ENCODE results near the gene OR2T27. TPM values are rescaled to one million over a fixed set of nuclear protein-coding genes. Genes with fewer than 3 reads are reported as not detected.
"Not testable (repeated sequence)": the region's sequence is repeated elsewhere in the genome, so short reads cannot be mapped to it uniquely, and the experiment has no call there.

OR2T27 gene, protein sequence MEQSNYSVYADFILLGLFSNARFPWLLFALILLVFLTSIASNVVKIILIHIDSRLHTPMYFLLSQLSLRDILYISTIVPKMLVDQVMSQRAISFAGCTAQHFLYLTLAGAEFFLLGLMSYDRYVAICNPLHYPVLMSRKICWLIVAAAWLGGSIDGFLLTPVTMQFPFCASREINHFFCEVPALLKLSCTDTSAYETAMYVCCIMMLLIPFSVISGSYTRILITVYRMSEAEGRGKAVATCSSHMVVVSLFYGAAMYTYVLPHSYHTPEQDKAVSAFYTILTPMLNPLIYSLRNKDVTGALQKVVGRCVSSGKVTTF
- total RNA-seq, result not detected
- not detected for polyA plus RNA-seq
- total RNA-seq, result 0 reads per million in 6 experiments

DNA sequence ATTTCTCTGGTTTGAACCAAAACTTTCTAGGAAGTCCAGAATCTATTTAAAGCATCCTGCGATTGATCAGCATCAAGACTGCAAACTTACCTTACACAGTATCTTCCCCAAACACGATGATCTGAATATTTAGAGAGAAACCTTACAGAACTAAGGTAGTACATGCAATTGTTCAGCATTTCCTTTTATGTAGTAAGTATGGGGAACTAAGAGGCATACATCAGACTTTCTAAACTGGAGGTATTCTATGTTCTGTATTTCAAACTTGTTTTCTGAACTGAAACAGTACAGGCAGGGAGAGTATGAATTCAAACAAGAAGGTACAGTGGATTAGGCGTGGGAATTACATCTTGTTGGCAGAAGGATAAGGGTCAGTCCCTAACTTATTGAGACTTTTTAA lies at the start of gene OR2T27:
Gene OR2T27 (minus strand): TSS at position 175 of the 400 bp plus-strand sequence. CDS start 4,644 bp downstream, outside the sequence.
- H3K27me3 Mint-ChIP-seq, H3K4me3 Mint-ChIP-seq, ATAC-seq, H3K4me1 Mint-ChIP-seq, H3K27ac Mint-ChIP-seq, POLR2A ChIA-PET, H3K36me3 Mint-ChIP-seq, H3K9me3 Mint-ChIP-seq, DNase-seq: not testable (repeated sequence)

DNA sequence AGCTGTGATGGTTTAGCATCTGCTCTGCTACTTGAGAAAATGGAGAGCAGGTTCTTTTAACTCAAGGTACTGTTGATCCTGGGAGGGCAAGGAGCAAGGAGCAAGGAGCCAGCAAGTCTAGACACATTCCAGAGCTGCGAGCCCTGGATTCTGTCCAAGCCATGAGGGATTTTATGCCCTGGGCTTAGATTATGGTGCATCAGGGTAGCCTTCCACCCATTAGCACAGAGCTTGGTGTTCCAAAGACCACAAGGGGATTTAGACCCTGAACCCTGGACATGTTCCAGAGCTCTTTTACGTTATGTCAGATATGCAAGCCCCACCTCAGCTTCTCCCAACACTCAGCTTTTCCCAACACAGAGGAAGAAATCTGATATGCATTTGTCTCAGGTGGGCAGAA lies 49.3 kb upstream of the OR2T27 start:
- no peak overlapping the region for H3K4me3 Mint-ChIP-seq
- H3K9me3 Mint-ChIP-seq, result no peaks in the 10 kb centered on the region
- H3K4me1 Mint-ChIP-seq, result no peaks in the 10 kb centered on the region
- peaks cover 1 to 11% (median 9%) of the 10 kb centered on the region in 5 donors for H3K27me3 Mint-ChIP-seq
- no peak for DNase-seq
- H3K27ac Mint-ChIP-seq, result no peak overlapping the region
- POLR2A ChIA-PET, result no interaction called here
- no peak for ATAC-seq
- no peaks in the 10 kb centered on the region for H3K36me3 Mint-ChIP-seq

DNA sequence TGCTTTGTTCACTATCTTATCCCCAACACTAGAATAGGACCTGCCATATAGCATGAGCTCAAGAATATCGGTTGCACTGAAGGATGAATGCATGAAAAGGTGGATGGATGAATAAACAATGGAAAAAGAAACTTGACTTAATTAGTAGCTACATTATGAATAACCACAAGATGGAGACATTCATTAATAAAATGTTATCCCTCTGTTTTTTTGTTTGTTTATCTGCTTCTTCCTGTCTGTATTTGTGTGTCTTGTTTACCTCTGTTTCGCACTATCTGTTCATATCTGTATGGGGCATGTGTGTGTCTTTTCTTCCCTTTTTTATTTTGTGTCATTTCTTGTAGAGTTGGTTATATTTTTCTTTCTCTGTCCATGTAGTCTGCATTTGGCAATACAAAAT lies 48.3 kb upstream of the OR2T27 start:
- no peaks in the 10 kb centered on the region for H3K4me1 Mint-ChIP-seq
- peaks cover 0 to 14% (median 2%) of the 10 kb centered on the region in 5 donors for H3K27me3 Mint-ChIP-seq
- DNase-seq, result no peak
- no peaks in the 10 kb centered on the region for H3K36me3 Mint-ChIP-seq
- no peaks in the 10 kb centered on the region for H3K9me3 Mint-ChIP-seq
- POLR2A ChIA-PET, result no interaction called here
- ATAC-seq, result no peak
- H3K27ac Mint-ChIP-seq, result no peak overlapping the region
- H3K4me3 Mint-ChIP-seq, result no peak overlapping the region

DNA sequence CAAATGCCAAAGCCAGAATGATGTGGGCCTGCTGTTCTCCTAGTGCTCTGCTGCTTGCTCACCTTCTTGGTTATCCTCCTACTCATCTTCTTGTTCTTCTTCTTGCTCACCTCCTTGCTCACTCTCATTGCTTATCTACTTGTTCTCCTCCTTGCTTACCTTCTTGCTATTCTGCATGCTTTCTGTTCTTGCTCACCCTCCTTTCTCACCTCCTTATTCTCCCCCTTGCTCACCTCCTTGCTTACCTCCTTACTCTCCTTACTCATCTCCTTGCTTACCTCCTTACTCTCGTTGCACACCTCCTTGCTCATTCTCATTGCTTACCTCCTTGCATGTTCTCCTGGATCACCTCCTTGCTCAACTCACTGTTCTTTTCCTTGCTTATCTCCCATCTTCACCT lies 47.4 kb upstream of the OR2T27 start, which contains the start of gene OR14I1:
Gene OR14I1 (minus strand): TSS at position 53 of the 400 bp plus-strand sequence.
- Mint-ChIP-seq H3K4me3 (no peak within 1 kb of the TSS), H3K4me1 (no peaks in the 10 kb centered on the region), H3K27me3 (peaks cover 0 to 11% (median 0%) of the 10 kb centered on the region in 5 donors), H3K9me3 (no peaks in the 10 kb centered on the region), H3K27ac (no peak within 1 kb of the TSS), H3K36me3 (no peaks in the 10 kb centered on the region)
- no peak for DNase-seq
- POLR2A ChIA-PET, result no interaction called here
- ATAC-seq, result no peak

DNA sequence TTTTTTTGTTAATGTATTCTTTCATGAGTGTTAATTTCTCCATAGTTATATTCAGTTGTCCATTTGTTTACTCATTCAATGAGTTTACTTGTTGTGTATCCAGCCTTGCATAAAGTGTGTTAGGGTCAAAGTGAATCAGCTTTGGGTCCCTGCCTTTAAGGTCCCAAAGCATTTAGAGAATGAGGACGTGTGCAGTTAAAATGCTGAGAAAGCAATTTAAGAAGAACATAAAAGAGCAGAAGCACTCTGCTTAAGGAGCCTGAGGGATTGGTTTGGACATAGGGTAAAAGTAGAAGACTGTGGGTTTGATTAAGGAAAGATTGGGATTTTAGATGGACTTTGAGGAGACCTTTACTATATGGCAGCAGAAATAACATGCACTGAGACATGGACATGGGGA lies 43.8 kb upstream of the OR2T27 start:
- Mint-ChIP-seq H3K27ac (peak overlapping the region in 1 of 10 donors; percentile 4), H3K4me1 (peaks cover 0 to 8% (median 0%) of the 10 kb centered on the region in 4 donors)
- no peak for ATAC-seq

DNA sequence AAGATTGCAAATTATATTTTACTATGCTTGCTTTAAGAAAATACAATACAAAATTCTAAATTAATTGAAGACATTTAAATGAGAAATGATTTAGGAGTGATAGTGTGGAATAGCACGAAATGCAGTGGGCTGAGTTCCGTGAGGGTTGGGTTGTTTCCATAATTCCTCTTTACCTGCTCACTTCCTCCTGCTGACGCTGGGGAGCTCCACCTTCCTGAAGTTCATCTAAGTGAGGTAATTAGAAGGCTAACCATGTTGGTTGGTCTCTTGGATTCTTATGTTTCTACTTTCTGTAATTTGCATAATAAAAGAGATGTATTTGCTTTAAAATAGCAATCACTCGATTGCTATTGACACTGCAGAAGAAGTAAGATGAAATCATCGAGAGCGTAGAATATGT lies 42.6 kb upstream of the OR2T27 start:
- Mint-ChIP-seq H3K4me3 (no peak overlapping the region), H3K9me3 (no peaks in the 10 kb centered on the region), H3K27ac (no peak overlapping the region), H3K4me1 (peaks cover 0 to 8% (median 0%) of the 10 kb centered on the region in 4 donors), H3K27me3 (peaks cover 7 to 14% (median 10%) of the 10 kb centered on the region in 5 donors), H3K36me3 (no peaks in the 10 kb centered on the region)
- ATAC-seq, result no peak
- no peak for DNase-seq
- POLR2A ChIA-PET, result no interaction called here

More for the DNA sequence above, 43.8 kb upstream of the OR2T27 start:
- no peaks in the 10 kb centered on the region for H3K36me3 Mint-ChIP-seq
- H3K9me3 Mint-ChIP-seq, result no peaks in the 10 kb centered on the region
- no peak for DNase-seq
- H3K27me3 Mint-ChIP-seq, result peaks cover 7 to 14% (median 9%) of the 10 kb centered on the region in 5 donors
- no peak overlapping the region for H3K4me3 Mint-ChIP-seq
- POLR2A ChIA-PET, result no interaction called here

DNA sequence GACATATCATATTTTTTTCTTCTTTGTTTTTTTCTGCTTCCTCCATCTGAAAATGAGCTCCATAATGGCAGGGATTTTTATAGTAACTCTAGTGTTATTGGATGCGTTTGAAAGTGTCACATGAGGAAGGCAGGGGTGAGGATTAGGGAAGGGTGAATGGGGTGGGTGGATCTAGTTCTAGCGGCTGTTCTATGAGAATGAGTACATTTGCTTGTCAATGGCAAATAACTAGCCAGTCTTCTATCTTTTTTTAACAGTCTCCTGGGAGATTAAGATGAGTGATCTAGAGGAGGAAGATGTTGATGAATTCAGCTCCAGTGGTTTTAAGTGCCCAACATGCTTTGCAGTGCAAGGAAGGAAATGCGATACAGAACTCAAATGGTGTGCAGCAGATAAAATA lies 41.4 kb upstream of the OR2T27 start:
- Mint-ChIP-seq H3K27ac (no peak overlapping the region), H3K4me3 (no peak overlapping the region), H3K27me3 (peaks cover 7 to 20% (median 14%) of the 10 kb centered on the region in 5 donors), H3K4me1 (peaks cover 0 to 8% (median 1%) of the 10 kb centered on the region in 4 donors), H3K9me3 (peaks cover 0 to 3% (median 0%) of the 10 kb centered on the region in 9 donors), H3K36me3 (no peaks in the 10 kb centered on the region)
- DNase-seq (no peak), ATAC-seq (no peak)
- POLR2A ChIA-PET, result no interaction called here

DNA sequence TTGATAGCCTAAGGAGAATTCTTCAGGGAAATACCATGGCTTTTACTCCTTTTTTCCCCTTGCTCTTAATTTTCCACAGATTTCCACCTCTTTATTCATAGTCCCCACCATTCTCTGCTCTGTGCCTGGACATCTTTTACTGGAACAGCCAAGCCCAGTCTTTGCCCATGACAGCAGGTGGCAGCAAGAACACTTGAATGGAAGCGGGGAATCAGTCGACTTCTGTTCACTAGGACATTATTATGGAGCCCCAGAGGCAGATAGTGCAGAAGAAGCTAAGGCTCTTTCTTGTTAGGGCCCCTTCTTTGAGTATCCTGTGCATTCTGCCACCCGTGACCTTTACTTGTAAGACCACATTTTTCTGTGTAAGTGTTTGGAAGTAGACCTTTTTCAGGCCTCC lies 40.9 kb upstream of the OR2T27 start:
- Mint-ChIP-seq H3K27me3 (peaks cover 7 to 20% (median 14%) of the 10 kb centered on the region in 5 donors), H3K4me1 (peaks cover 0 to 8% (median 1%) of the 10 kb centered on the region in 4 donors), H3K27ac (no peak overlapping the region), H3K4me3 (no peak overlapping the region), H3K9me3 (peaks cover 0 to 3% (median 0%) of the 10 kb centered on the region in 9 donors), H3K36me3 (no peaks in the 10 kb centered on the region)
- POLR2A ChIA-PET, result no interaction called here
- DNase-seq (no peak), ATAC-seq (no peak)

DNA sequence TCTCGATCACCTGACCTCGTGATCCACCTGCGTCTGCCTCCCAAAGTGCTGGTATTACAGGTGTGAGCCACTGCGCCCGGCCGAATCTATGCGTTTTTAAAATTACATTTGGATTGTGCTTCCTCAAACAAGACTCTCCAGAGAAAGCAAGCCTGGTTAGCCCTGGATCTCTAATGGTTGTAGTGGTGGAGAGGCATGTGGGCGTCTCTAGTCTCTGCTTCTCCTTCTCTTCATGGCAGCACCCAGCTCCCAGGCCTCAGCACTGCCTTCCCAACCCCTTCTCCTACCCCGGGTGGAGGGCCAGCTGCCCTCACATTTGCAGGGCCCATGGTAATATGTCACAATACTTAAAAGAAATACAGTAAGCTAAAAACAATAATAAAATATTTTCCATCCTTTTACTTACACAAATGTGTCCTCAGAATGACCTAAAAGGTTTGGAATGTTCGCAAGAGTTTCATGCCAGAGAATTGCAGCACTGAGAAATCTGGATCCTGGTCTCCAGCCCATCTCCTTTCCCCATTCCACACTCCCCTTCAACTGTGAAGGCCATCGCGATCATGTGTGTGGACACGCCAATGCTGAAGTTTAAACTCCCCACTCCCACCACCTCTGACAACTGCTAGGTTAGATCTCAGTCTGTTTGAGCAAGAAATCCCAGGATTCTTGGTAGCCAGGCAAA lies 40.3 kb upstream of the OR2T27 start:
- H3K27ac Mint-ChIP-seq, result no peak overlapping the region

DNA sequence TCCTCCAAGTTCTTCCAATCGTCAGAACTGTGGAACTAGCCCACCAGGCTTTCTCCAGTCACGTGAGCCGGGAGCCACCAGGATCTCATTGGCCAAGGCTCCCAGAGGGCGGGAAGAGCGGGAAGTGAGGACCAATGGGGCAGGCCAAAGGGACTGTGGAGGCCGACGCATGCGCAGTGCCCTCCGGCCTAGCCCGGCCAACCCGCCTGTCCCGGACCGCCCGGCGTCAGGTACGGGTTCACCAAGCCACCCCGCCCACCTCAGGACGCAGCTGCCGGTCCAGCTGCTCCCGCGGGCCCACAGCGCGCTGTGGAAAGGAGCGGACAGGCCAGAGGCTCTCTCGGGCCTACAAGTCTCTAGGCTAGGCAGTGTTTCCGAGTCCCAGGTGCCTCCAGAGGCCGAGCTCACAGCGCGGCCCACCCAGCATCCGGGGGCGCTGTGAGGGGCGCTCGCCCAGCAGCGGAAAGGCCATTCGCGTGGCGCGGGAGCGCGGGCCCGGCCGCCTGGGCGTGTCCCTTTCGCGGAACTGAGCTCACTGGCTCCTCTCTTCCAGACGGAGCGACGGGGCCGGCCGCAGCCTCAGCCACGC lies 36.3 kb upstream of the OR2T27 start:
- Mint-ChIP-seq H3K4me3 (no peak overlapping the region), H3K4me1 (peaks cover 2 to 9% (median 3%) of the 10 kb centered on the region in 4 donors), H3K9me3 (peaks cover 0 to 14% (median 6%) of the 10 kb centered on the region in 9 donors), H3K36me3 (peaks cover 0 to 9% (median 3%) of the 10 kb centered on the region in 3 donors), H3K27me3 (peaks cover 3 to 16% (median 14%) of the 10 kb centered on the region in 5 donors), H3K27ac (no peak overlapping the region)
- no peak for DNase-seq
- ATAC-seq, result no peak
- POLR2A ChIA-PET, result no interaction called here

More for the DNA sequence above, 40.3 kb upstream of the OR2T27 start:
- H3K36me3 Mint-ChIP-seq, result peaks cover 0 to 3% (median 0%) of the 10 kb centered on the region in 3 donors
- ATAC-seq (no peak), DNase-seq (no peak)
- peaks cover 0 to 8% (median 1%) of the 10 kb centered on the region in 4 donors for H3K4me1 Mint-ChIP-seq
- H3K4me3 Mint-ChIP-seq, result no peak overlapping the region
- POLR2A ChIA-PET, result no interaction called here
- peaks cover 0 to 6% (median 0%) of the 10 kb centered on the region in 9 donors for H3K9me3 Mint-ChIP-seq
- peaks cover 7 to 22% (median 14%) of the 10 kb centered on the region in 5 donors for H3K27me3 Mint-ChIP-seq

DNA sequence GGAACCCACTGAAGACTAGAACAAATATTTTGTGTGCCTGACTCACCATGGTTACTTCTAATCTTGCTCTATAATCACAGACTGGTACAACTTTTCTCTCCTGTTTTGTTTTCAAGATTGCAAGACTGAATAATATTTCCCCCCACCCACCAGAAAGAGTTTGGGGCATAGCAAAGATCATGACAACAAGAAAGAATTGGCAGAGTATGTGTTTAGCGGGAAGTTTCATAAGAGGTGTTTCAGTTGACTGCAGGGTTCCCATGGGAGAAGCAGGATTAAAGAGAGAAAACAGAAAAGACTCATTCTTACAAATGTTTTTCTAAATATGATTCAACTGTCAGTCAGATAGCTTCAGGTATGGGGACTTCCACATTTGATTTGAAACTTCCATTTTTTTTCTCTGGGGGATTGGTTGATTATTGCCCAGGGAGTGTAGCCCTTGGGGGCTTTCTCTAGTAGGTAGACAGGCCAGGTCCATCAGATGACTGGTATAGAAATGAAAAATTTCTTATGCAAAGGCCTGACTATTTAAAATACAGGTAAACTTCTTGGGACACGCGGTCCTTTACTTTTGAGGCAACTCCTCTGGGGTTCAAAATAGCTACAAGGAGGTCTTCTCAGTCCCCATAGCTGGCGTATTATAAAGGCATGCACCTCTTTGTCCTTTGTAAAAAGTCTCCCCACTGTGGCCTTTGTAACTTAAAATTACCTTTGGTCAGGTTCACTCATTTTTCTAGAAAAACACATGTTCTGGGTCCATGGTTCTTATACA lies 33.4 kb upstream of the OR2T27 start:
- POLR2A ChIA-PET, result no interaction called here
- peaks cover 2 to 9% (median 5%) of the 10 kb centered on the region in 4 donors for H3K4me1 Mint-ChIP-seq
- peaks cover 0 to 14% (median 6%) of the 10 kb centered on the region in 9 donors for H3K9me3 Mint-ChIP-seq
- ATAC-seq (no peak), DNase-seq (no peak)
- H3K4me3 Mint-ChIP-seq, result no peak overlapping the region
- no peak overlapping the region for H3K27ac Mint-ChIP-seq
- peaks cover 0 to 15% (median 9%) of the 10 kb centered on the region in 5 donors for H3K27me3 Mint-ChIP-seq
- peaks cover 0 to 9% (median 3%) of the 10 kb centered on the region in 3 donors for H3K36me3 Mint-ChIP-seq

DNA sequence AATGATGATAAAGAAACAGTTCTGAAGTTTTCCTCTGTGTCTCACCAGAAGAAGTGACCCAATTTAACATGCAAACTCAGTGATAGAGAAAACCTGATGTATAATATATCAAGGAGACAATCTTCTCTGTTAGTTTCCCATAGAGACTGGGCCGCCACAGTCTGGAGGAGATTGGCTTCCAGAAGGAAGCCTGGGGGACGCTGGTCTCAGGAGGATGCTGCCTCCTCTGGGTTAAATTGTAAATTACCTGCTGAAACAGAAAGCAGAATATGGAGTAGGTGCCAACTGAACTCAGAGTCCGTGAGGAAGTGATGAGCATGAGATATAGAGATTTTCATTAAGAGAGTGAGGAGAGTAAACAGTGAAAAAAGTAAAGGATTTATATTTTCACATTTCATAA lies 31.5 kb upstream of the OR2T27 start:
- peaks cover 0 to 9% (median 3%) of the 10 kb centered on the region in 3 donors for H3K36me3 Mint-ChIP-seq
- peak overlapping the region in 2 of 10 donors; percentile 11 to 15 for H3K27ac Mint-ChIP-seq
- peaks cover 0 to 9% (median 5%) of the 10 kb centered on the region in 4 donors for H3K4me1 Mint-ChIP-seq
- DNase-seq (peak in 6 of 10 donors; percentile 7 to 56 (median 18)), ATAC-seq (peak; percentile 73 to 84)
- H3K9me3 Mint-ChIP-seq, result peaks cover 0 to 14% (median 3%) of the 10 kb centered on the region in 9 donors
- H3K4me3 Mint-ChIP-seq, result peak overlapping the region in 2 of 10 donors; percentile 1 to 5
- H3K27me3 Mint-ChIP-seq, result peaks cover 0 to 13% (median 2%) of the 10 kb centered on the region in 5 donors
- POLR2A ChIA-PET, result no interaction called here
